HG03575 (cell line): Measurements from ENCODE around the gene OAF.
"Not testable (repeated sequence)": the region's sequence is repeated elsewhere in the genome, so short reads cannot be mapped to it uniquely, and the experiment has no call there.

ENCODE experiments used
- ATAC-seq: cut with Tn5 transposase; IDR thresholded peaks from one replicate; pipeline ENCODE4 v1.9.1; 2021; ENCODE audit not compliant: unreplicated experiment, insufficient number of reproducible peaks, low FRiP score; ENCODE audit errors: extremely low read depth

Gene OAF

GRCh38 chr11:120257346-120257745, 46.5 kb downstream of the OAF start:
- no peak for ATAC-seq

DNA sequence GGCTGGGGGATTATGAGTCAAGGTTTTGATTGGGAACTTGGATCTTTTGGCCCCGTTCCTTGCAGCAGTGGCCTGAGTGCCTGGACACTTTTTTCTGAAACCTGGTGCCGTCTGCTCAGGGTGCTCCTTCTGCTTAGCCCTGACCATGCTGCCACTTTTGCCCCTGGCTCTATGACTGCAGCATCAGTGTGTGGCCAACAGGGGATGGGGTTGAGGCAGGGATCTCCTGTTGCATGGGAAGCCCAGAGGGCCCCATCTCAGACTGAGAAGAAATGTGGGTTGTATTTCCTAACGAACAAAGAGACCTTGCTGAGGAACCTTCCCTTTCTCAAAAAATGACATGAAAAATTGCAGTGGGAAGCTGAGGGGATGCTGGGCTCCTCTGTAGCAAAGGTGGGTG, 47.8 kb downstream of the OAF start:
- no peak for ATAC-seq

- no peak for ATAC-seq
Measured at GRCh38 chr11:120259241-120259640, 48.4 kb downstream of the OAF start.

- ATAC-seq = no peak
Measured at GRCh38 chr11:120259988-120260565, 49.2 kb downstream of the OAF start.

GRCh38 chr11:120260616-120261015, 49.8 kb downstream of the OAF start:
- no peak for ATAC-seq

DNA sequence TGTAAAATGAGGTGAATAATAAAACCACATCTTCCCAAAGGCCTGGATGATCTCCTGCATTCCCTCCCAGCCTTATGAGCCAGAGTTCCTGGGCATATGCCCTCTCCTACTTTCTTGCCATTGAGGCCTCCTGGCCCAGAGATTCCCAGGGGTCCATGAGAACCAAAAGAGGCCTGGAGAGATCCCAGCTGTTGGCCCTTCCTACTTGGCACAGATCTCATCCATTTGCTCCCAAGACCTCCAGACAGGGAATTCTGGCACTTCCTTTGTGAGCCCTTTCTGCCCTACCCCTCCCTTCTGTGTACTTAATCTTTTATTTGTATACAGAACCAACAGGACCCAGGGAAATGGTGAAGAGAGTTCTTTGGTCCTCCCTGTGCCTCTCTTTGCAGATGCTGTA, 50.5 kb downstream of the OAF start:
- ATAC-seq = no peak

DNA sequence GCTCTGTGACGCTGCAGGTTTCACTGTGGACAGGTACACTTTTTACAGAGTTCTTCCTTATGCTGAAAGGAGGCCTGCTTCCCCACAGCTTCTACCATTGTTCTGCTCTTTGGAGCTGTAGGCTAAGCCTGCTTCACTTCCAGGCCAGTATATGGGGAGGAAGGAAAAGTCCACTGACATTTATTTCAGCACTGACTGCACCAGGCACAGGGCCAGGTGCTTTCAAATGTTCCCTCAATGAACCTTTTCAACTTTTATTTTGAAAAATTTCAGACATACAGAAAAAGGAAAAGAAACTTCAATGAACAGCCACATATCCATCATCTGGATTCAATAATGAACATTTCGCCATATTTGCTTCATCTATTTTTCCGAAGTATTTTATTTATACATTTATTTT, 51.1 kb downstream of the OAF start:
- no peak for ATAC-seq

GRCh38 chr11:120267319-120267718, 56.5 kb downstream of the OAF start:
- no peak for ATAC-seq

DNA sequence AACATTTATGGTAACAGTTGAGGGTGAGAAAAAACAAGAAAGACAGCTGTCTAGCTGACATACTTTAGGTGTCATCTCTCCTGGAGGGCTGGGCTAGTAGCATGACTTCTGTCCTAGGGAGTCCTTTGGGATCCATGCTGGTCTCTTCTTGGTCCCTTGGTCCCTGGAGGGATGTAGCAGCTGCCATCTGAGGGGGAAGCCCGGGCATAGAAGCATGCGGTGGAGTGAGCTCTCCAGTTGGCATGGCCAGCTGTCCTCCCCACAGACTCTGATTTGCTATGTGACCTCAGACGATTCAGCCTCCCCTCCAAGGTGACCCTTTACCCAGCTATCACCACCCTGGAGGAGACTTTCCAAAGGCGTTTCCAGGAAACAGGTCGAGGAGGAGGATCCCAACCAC, 57.9 kb downstream of the OAF start:
- ATAC-seq = no peak

DNA sequence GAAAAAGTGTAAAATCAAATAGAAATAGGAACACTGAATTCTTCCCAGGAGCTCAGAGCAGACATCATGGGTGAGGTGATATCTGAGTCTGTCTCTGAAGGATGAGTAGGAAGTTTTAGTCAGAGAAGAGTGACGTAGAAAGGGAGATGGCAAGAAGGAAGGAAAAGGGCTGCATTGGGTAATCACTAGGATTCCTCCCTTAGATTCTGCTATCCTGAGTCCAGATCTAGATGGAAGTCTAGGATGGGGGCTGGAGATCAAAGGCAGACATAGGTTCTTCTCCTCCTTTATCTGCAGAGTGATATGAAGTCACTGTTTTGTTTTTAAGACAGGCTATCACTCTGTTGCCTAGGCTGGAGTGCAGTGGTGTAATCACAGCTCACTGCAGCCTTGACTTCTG, 59.6 kb downstream of the OAF start:
- ATAC-seq = no peak

- no peak for ATAC-seq
Measured at GRCh38 chr11:120271672-120272071, 60.8 kb downstream of the OAF start.

DNA sequence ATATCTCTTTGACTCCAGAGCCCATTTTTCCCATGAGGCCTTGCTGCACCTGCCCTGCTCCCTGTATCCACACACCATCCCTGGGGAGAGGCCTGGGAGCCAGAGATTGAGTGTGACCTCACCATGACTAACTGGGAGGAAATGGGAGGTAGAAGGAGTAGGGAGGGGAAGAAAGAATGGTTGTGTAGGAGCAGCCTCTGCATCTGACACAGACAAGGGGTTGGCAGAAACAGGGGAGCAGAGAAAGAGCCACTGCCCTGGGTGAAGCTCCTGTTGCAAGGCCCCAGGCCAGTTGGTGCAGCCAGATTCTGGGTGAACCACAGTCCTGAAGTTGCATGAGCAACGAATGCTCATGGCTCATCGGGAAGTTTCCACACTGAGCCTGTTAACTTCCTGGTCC, 61.5 kb downstream of the OAF start:
- ATAC-seq = no peak

GRCh38 chr11:120273432-120273831, 62.6 kb downstream of the OAF start:
- no peak for ATAC-seq

DNA sequence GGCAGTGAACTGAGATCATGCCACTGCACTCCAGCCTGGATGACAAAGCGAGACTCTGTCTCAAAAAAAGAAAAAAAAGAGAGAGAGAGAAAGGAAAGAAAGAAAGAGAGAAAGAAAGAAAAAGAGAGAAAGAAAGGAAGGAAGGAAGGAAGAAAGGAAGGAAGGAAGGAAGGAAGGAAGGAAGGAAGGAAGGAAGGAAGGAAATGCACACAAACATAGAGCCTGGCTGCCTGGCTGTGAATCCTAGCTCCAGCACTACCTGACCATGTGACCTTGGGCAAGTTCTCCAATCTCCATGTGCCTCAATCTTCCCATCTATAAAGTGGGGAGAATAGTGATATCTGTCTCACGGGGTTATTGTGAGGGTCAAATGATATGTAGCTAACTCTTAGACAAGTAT, 63.1 kb downstream of the OAF start:
- ATAC-seq = not testable (repeated sequence)

DNA sequence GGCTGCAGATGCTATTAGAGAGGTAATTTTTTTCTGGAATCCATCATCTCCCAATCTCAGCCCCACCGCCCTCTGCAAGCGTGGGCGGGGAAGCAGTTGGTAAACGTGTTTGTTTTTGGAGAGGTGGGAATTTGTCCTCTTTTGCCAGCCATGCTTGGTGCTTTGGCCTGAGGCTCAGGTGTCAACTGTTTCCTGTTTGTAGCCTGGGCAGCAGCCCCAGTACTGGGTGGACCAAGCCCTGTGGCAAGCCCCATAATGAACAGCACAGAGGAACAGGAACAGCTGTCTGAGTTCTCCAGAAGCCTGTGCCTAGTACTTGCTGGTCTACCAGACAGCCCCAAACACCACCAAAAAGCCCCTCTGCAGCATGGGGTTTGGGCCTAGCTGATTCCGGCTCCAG, 68.7 kb downstream of the OAF start:
- ATAC-seq = no peak
